SHP77 (cell line): ENCODE results near the gene VSX1.

ENCODE experiments used
- DNase-seq, 2 experiments: peaks; one replicate each; lab custom pipeline; 2025; lab: John Stamatoyannopoulos, UW

The VSX1 gene

DNA sequence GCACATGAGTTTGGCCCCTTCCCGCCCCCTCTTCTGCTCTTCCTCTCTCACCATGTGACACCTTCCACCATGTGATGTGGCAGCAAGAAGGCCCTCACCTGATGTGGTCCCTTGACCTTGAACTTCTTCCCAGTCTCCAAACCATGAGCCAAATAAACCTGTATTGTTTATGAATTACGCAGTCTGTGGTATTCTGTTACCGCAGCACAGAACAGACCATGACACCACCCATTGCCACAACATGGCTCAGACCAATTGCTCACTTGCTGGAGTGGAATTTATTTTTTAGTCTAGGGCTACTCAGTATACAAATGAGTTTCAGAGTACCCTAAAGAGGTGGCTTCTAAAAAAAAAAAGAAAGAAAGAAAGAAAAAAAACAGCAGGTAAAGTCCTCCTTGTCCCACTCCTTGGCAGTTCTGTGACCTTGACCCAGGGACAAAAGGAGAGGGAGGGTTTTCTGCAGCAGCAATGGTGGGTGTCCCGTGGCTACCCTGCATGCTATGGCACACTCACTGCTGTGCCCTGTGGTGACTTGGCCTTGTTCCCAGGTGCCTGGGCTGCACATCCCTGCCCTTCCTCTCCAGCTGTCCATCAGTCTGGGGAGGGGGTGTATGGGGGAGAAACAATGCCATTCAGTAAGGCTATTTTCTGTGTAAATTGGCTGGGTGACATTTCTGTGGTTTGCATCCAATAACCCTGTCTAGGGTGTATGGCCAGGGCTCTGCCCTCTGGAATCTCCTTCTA lies 5.4 kb upstream of the VSX1 start:
- peak in 1 of 2 experiments; percentile 9 for DNase-seq

DNA sequence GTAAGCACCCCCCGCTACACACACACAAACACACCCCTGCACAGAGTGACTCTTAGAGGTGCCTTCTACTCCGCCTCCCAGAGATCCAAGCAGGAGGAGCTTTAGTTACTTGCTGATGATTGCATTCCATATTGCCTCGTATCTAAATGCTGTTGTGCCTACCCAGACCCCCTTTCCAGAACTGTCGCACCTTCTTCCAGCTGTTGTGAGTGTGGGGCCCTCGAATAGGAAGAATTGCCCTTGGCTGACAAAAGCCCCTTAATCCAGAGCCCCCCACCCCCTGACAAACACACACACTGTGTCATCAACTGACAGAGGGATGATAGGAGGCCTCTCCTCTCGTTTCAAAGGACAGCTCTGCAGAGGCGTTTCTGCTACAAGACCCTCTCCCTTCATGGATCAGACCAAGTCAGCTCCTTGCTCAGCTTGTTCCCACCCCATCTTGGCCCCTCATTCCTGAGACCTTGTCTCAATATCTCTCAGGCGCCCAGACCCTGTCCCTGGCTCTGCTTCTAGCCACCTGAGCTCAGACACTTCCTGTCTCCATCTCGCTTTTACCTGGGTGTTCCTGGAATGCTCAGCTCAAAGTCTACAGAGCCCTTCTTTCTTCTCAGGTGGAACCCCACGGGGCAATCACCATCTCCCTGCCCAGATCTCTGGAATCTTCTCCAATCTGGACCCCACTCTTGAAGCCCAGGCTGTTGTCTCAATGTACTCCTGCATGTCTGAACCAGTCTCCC lies 4.0 kb upstream of the VSX1 start:
- no peak for DNase-seq

DNA sequence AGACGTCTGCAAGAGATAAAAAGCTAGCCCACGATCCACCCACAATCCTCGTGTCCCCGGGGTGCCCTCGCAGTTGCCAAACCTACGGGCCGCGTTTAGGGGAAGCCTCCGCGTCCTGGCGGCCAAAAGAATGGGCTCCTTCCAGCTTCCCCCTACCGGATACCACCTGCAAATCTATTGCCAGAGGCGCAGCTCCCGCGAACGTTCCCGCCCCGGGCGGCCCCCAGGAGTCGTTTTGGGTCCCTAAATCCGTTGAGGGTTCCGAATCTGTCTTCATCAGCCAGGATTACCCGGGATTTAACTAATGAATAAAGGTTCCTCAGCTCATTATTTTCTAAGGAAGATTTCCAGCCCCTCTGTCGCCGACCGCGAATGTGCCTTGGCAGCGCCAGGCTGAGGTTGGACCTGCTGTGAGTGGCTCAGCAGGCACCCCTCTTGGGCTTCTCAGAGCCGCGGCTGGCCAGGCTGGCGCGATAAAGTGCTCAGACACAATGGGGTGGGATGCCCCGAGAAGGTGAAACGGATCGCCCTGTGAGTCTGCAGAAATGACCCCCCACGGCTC lies 2.8 kb upstream of the VSX1 start:
- DNase-seq, result no peak

DNA sequence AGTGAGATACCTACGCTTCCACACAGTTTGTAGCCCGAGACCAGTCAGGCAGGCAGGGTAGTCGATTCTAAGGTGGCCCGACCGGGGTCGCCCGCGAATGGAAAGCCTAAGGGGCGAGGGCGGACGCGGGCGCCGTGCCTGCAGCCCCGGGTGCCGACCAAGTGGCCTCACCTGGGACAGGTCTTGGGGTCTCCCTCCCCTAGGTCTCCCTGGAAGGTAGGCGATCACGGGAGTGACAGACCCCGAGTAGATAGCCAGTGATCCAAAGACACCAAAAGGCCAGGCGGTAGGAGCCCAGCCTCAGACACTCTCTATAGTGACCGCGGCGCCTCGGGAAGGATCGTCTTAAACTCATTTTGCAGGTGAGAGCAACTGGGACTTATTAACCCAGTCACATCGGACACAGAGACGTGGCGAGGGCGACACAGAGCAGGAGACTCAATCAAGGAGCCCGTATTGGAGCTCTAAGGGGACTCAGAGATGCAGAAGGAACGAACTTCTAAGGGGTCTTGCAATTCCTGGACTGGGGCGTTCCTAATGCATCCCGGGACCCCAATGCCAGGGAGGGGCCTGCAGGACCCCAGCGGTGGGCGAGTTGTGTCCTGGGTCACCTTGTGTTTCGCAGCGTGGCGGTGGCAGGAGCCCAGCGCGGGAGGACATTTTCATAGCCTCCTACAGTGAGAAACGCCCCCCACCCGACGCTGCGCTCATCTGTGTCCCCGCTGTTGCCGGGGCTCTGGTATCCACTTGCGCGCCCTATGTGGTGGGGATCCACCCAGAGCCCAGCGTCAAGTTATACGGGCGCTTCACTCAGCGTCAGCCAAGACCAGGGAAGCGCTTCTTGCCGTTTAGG lies 2.1 kb upstream of the VSX1 start:
- no peak for DNase-seq

DNA sequence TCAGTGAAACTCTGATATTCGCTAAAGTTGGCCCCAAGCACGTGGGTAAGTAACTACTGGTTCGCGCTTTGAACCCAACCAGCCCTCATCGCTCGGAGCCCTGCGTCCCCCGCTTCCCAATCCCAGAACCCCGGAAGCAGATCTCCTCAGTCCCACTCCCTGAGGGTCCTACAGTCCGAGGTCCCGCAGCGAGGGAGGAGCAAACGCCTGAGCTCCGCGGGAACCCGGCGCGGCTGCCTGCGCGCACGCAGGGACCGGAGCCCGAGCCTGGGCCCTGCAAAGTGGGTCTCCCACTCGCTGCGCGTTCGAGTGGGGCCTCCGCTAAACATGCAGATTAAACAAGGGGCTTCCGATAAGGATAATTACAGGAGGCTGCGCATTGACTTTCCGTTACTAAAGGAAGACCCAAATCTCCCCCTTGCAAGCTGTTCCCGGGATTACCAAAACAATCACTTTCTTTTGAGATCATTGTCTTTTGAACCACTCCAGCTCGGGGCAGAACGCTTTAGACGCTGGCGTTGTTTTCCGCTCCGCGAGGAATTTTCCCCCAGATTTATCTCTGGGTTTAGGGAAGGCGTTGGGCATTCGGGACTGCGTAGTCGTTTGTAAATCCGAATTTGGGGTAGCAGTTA lies 1.3 kb upstream of the VSX1 start:
- no peak for DNase-seq

DNA sequence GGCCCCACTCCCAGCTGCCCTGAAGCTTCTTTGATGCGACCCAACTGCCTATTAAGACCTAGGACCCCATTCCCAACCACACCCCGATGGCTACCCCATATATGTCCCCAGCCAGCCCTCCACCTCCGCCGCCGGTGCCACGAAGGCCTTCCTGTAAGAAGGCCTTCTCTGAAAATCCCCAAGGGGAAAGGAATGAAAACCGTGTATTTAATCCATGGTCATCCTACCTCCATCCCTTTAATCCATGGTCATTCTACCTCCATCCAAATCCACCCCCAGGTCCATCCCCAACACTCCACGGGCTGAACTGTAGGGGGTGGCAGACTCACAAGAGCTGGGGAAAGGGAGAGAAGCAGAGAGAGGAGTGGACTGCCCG lies 545 bp upstream of the VSX1 start:
- DNase-seq, result no peak

DNA sequence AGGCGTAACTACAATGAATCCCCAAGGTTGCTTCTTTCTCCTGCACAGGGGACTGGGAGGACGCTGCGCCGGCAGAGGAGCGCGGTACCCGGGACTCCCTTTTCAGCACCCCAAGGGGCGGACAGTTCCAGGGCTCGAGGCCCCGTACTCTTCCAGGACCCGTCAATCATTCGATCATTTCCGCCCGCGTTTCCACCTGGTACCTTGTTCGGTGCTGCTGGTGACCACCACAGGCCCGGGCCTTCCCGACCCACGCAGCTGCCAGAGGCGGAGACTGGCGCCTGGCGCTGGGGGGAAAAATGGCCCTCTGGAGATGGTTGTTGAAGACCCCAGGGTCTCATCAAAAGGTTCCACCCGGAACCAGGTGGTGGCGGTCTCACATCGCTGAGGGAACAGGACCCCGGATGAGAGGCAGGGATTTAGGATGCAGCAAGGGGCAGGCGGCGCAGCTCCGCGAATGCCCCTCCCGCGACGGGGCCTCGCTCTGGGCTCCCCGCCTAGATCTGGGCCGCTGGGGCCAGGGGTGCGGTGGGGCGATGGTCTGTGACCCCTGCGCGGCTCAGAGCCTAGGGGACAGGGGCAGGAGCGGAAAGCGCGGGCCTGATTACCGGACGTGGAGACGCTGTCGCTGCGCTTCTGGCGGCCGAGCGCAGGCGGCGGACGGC lies 744 bp downstream of the VSX1 start:
- DNase-seq, result no peak

DNA sequence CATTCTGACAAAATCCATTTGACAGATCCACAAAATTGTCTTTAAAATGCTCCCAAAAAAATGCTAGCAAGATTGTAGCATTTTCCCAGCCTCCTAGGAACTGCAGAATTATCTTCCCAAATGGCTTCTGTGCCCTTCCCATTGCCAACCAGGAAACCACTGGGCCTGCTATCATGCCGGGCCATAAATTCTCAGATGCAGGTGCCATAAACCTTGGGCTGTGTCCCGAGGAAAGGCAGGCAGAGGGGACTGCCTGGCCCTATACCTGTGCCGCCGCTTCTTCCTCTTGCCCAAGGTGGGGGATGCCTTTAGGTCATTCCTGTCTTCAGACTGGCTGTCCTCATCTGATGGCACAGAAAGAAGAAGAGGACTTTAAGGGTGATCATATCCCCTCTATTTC lies 2.8 kb downstream of the VSX1 start:
- DNase-seq, result no peak

DNA sequence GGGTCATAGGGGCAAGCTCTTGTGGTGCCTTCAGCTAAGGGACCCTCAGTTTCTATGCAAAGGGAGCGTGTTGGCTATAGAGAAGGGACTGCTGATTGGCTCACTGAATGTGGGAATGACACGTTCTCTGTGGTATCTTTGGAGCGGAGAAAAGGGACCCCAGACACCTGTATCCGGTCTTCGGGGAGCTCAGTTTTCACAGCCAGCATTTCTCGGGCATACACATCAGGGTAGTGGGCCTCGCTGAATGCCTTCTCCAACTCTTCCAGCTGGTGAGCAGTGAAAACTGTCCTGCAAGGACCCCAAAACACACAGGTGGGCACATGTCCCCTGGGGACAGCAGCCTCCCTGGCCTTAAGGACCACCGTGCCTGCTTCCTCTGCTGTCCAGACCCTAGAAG lies 3.3 kb downstream of the VSX1 start:
- DNase-seq, result no peak

DNA sequence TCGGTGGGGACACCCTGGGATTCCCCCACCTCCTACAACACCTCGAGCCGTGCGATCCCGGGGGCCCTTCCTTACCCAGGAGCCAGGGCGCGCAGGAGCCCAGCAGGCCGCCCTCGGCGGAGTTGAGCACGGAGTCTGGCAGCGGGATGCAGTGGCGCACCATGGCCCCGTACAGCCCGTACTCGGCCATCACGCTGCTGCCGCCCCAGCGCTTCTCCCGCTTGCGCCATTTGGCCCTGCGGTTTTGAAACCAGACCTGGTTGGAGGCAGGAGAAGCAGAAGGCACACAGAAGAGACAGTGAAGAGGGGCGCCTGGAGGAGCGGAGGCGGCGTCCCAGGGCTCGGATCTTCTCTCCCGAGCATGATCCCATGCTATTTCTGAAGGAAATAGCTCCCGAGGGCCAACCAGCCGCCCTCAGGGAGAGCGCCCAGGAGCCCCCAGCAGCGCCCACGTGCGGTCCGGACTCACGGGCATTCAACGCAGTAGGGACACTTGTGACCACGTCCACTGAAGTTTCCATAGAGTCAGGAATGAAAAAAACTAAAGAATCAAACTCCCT lies 4.3 kb downstream of the VSX1 start:
- DNase-seq, result peak; percentile 40 to 41

DNA sequence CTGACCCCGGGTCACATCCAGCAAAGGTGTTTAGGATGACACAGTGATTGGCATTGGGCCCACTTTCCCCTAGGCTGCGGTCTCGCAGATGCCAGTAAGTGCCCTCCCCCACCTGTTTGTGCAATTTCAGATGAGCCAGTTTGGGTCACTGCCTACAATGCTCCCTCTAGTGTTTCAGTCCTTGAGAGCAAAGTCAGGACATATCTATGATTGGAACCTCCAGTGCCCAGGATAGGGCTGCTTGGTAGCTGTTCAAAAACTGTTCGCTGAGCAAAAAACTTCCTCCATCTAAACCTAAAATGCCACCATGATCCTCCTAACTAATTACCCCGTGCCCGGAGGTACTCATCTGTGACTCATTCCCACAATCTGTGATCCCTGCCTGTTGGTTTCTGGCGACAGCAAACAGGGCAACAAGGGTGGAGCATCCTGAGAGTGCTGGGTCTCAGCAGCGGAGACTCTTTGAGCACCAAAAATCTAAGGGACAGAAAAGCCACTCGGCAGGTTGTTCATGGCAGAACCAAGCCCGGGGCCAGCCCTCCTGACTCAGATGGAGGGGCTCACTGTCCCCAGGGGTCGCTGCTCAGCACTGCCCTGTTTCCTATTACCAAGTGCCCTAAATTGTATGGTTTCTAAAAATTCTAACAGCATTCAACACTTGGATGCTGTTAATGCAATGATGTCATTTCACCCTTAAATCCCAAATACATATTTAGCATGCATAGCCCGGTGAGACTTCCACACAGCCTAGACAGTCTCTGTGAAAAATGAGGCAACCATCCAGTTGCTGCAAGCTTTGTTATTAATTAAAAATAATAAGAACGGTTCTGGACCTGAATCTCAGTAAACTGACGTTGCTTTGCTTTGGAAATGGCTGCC lies 5.0 kb downstream of the VSX1 start:
- peak; percentile 88 to 94 for DNase-seq

DNA sequence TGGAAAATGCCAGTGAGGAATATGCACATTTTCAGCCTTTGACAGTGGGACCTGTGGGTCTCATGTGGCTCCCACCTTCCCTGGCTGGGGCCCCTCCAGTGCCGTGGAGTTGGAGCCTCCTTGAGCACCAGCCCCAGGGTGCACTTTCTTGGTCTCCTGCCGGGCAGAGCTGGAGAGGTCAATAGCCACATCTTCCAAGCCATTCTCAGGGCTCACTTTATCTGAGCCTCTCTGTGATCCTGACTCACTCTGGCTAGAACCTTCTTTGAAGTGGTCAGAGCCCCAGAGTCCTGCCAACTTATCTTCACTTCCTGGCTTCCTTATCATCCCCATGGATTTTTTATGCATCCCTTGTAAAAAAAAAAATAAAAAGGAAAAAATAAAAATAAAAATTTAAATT lies 5.7 kb downstream of the VSX1 start:
- DNase-seq, result no peak

DNA sequence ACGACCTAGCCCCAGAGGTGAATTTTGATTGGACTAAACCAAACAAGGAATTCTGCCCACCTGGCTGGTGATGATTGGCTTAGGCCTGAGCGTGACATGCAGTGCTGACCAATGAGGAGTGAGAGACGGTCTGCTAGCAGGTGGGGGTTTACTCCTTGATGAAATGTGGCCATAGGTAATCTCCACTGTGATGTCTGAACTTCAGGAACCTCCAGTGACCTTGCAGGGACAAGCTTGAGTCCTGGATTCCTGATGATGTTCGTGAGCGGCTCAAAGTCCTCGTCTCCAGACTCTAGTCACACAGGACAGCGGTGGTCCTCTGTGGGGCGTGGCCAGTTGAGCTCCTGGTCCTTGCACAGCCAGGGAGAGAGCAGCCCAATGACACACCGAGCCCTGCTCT lies 8.4 kb downstream of the VSX1 start:
- DNase-seq, result no peak

DNA sequence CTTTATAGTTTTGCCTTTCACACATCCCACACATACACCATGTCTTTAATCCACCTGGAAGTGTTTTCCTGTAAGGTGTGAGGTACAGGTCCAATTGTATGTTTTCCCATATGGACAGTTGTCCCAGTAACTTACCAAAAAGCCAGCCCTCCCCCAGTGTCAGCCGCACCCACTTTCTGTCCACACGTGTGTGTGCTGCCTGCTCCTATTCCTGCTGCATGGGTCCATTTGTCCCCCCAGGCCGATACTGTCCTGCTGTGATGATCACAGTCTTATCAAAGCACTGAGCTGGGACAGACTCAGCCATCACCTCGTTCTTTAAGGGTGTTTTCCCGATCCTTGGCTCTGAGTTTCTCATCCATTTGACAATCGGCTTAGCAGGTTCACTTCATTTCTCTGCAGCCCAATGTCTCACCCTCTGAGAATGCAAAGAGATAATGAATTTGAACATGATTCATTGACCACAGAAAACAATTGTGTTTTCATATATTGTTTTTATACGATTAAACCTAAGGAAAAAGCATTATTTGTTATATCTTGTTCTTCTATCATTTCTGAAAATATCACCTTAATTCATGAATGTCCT lies 9.6 kb downstream of the VSX1 start:
- DNase-seq, result no peak

DNA sequence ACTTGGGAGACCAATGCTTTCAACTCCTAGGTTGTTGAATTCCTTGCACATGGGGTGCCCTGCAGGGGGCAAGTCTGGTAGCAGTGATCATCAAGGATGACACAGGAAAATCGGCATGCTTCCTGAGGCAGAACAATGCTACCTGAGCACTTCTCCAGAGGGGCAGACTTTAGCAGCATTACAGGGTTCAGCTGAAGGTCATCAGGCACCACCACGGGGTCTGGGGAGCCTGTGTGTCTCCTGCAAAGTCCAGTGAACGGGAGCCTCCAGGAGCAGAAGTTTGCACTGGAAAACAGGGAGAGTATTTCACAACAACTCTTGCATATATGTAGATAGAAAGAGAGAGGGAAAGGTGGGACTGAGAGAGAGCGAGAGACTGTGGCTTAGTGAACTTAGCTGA lies 10.2 kb downstream of the VSX1 start:
- DNase-seq, result no peak

DNA sequence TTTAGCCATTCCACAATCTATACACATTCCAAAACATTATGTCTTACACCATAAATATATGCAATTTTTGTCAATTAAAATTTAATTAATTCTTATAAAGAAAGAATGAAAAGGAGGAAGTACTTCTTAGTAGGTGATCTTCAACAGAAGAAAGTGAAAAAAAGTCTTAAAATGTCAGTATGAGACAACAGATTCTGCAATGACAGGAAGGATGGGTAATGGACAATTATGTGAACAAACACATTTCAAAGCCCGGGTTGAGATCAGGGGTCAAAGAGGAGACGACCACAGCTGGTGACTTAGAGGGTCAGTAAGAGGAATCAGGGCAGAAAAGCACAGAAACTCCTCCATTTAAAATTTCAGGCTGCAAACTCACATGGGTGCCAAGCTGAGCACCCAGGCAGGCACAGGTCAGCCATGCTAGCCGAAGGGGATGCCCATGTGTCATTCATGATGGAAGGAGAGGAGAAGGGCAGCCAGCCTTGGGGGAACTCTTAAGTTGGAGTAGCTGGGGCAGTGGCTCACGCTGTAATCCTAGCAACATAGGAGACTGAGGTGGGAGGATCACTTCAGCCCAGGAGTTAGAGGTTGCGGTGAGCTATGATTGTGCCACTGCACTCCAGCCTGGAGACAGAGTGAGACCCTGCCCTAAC lies 11.0 kb downstream of the VSX1 start:
- DNase-seq, result no peak

DNA sequence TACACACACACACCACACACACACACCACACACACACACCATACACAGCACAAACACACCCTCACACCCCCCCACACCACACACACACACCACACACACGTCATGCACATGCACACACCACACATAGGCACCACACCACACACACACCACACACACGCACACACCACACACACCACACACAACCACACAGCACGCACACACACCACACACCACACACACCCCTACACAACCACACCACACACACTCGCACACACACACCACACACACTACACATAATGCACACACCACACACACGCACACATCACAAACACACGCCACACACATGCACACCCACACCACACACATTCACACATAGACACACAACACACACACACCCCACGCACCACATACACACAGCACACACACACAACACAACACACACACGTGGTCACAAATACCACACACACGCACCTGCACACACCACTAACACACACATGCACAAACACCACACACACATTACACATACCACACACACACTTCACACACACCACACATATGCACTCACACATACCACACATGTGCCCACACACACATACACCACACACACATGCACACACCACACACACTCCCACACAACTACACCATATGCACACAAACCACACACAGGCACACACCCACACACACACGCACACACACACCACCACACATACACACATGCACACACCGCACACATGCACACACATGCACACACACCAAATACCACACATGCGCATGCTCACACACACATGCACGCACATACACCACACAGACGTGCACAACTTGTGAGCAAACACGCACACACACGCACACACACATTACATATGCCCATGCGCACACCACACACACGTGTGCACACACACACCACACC lies 14.6 kb downstream of the VSX1 start:
- DNase-seq, result no peak

DNA sequence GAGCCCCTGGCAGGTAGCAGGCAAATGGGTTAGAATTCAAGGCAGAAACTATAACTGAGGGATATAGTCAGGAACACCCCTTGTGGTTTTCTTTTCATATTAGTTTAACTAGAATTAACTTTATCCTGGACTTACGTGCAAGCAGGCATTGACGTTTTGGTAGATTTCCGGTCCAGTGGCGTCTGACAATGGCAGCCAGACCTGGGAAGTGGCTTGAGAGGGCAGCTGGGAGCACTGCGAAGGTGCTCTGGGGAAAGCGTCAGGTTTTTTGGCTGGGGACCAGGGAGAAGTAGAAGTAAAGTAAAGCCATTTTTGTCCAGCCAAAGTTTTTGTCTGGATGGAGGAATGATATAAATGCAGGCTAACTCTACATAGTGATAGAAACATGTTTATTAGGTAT lies 15.6 kb downstream of the VSX1 start:
- DNase-seq, result peak; percentile 49 to 77
